NCI-H2227 (cell line): ENCODE data around the gene CLMN.
A peak's percentile ranks its signal among the peaks of the same experiment; 100 is the strongest.

Source experiments
- DNase-seq: peaks from one replicate; lab custom pipeline; 2025; ENCODE audit not compliant: unreplicated experiment; lab: John Stamatoyannopoulos, UW

The CLMN gene

DNA sequence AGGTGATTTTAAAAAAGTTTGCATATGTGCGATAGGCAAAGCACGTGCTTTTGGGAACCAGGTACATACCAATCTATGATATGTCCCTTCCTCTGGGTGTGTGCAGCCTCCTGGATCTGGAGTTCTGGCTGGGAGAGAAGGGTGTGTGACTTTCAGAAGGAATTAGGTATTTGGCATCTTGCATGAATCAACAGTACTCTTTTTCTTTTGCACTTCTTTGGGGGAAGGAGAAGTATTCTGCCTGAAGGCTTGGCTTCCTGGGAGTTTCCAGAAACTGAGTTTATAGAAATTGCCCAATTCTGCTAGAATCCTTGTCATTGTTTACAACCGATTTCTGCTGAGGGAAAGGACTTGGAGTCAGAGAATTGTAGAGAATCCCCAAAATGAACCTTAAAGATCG, 2.9 kb upstream of the CLMN start:
- no peak for DNase-seq

DNA sequence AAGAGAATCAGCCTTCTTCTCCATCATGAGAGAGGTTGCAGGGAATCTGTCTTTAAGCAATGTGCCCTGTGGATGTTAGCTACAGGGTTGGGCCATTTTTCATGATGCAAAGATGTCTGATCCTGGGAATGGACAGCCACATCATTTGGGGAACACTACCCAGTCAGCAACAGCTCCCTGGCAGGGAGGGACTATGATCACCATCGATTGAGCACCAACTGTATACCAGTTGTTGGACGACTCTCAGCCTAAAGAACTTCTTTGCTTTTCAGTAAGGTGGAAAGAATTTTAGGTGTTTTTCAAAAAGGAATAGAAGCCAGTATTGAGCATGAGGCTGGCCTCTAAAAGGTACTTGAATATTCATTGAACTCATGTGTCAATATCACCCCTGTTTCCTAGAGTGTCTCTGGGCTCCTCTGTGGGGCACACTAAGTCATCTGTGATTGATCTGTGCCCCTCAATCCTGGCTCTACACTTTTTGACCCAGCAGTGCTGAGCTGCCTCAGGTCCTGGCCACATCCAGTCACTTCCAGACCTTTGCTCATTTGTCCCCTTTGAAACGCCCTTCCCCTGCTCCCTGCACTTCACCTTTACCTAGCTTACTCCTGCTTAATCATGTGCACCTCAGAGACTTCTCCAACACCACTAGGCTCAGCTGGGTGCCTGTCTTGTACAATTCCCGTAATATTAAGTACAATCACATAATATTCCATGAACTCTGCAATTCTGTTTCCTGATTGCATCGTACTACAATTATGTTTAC, 2.2 kb upstream of the CLMN start:
- DNase-seq, result no peak

DNA sequence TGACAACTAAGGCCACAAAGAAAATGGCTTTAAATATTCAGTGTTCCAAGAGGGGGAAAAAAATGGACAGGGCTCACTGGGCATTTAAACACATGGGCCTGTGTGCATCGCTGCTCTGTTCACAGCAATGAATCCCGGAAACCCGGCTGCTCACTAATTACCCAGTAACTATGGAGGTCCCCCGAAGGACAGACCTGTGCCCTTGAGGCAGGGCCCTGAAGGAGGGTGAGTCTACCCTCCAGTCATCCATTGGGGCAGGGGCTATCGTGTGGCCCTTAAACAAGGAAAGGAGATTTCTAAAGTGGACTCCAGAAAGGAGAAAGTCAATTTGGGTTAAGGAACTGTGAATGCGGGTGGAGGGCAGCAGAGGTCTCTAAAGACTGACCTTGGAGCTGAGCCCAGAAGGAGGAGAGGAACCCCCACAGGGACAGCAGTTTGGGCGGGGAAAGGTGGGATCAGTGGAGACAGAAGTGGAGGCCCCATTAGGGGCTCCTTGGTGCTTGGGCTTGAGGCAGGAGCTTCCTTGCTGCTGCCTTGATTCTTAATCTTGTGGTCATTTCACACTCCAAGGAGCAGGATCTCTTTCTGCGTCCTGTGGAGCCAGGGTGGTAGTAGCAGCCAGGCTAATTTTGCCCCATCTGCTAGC, 1.4 kb upstream of the CLMN start:
- no peak for DNase-seq

DNA sequence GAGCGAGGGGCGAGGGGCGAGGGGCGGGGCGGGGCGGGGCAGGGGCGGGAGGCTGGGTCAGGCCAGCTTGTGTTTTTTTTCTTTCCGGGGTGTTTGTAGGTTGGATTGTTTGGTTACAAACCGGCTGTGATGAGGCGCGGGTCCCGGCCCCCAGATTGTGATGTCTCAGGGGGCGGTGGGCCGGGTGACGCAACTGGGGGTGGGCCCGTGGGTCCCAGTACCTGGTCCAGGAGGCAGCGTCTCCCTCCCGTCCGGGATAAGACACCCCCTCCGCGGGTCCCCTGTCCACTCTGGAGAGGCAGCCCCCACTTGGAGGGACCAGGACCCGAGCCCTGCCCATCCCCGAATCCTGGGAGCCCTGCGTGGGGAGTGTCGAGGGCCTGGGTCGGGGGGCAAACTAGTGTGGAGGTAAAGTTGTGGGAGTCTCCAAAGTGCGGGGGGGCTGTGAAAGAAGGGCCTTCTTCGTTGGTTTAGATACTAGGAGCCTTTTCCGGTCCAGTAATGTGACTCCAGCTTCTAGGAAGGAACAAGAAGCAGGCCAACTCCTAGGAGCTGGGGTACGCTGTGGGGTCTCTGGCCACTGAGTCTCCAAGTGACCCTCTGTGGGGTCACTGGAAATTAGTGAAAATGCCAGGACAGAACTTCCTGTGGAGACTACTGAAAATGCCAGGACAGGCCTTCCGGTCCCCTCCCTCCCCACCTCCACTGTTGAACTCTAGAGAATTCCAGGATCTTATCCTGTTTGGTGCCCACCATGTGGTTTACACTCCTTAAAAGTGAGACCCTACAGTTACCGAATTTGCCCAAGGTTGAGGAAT, 579 bp upstream of the CLMN start:
- DNase-seq, result no peak

DNA sequence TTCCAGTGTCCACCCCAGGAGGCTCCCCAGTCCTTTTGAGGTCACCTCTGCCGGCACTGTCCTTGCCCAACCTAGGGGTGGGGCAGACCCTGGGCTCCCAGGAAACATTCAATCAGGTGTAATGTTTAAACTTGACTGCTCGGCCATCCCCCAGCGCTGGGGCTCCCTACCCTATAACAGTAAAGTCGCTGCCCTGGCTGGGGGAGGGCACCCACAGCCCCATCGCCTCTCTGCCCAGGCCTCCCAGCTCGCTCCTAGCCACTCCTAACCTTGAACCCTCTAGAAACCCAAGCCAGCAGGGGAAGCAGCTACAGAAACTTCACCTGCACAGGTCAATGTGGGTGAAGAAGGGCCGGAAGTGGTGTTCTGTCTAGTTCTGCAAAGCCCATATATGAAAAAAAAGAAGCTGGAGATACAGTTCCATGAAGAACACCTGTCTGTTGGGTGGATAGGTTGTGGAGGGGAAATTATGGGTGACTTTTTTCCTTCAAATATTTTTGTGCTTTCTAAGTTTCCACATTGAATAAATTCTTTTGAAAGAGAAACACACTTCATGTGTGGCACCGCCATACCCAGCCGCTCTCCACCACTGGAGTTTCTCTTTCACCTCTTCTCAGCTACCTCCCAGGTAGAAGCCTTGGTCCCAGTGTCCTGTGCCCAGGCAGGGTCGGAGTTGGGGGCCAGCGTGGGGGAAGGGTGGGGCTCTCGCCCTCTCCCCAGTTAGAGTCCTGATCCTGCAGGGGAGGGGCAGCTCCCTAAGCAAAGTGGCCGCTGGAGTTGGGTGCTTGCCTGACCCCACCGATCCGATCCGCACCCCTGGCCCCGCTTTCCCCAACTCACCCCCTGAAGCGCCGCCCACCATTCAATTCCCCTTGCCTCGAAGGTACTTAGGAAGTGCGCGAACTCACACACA, 1.1 kb downstream of the CLMN start:
- DNase-seq, result no peak

DNA sequence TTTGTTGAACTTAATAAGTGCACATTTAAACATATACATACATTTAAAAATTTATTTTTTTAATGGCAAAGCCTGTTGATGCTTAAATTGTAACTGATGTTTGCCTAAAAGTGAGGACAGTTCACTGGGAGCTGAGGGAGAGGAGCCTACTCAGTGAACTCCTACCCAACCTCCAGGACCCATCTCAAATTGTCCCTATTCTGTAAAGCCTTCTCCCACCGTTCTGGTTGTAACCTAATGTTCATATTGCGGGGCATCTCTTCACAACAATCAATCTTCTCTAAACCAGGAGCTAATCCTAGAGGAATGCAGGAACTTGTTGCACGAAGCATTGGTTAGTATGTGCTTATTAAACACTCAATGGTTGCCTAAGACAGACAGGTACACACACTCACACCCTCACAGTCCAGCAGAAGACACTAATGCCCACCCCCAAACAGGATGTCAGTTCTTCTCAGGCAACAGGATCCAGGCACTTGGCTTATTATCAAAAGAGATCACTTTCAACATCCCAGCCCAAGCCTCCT, 1.8 kb downstream of the CLMN start:
- DNase-seq, result no peak

DNA sequence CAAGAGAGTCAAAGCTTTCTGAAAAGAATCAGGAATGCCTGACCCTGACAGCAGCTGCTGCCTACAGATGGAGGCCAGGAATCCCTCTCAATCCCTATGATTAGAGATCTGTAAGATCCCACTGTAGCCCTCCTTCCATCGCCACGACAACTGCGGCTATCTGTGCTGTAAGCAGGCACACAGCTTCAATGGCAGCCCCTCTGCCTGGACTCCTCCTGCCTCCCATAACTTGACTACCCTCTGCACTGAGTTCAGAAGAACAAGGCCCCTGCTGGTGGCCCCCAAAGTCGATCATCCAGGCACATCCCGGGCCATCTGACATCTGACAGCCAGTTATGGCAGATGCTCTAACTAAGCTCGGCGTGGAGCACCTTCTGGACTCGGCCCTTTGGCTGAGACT, 2.9 kb downstream of the CLMN start:
- DNase-seq, result peak; percentile 31

DNA sequence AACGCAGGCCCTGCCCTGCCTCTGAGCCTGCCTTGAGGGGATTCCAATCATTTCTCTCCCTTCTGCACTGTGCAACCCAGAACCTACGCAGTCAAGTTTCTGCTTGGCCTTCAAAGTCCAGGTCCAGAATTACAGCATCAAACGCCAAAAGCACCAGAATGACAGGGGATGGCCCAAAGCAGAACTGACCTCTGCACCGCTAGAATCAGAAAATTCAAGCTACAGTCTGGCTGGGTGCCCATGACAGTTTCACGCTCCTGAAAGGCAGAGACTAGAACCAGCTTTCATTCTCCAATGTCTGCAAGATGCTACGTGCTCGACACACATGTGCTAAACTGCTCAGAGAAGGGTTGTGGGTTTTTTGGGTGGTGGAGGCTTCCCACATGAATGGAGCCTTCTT, 4.1 kb downstream of the CLMN start:
- no peak for DNase-seq

DNA sequence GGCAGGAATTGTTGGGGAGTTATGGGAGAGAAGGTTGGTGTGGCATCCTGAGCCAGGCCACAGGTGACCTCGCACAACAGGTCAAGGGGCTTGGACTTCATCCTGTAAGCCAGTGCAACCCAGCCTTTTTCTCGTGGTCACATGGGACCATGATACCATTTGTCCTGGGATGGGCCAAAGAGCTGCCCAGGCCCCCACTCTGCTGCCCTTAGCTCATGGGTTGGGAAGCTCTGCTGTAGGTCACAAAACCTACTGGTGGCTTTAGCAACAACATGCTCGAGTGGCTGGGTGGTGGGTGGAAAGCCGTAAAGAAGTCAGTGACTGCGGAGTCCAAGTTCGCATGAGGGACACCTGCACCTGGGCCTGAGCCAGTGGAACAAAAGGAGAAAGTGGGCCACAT, 4.6 kb downstream of the CLMN start:
- DNase-seq, result no peak

DNA sequence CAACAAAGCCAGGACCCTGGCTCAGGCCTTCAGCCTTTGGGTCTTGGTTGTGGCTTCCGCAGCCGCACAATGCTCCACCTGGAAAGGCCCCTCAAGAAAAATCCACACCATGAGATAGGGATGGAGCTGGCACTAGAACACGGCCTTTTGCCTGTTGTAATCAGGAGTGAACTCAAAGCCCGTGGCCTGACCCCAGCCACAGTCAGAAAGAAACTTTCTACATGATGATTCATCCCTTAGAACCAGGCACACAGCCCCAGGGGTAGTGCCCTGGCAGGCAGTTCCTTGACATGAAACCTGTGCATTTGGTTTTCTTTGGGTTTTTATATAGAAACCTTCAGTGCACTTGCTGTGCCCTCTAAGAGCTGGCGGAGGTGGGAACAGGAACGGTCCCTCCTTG, 5.1 kb downstream of the CLMN start:
- DNase-seq, result no peak

DNA sequence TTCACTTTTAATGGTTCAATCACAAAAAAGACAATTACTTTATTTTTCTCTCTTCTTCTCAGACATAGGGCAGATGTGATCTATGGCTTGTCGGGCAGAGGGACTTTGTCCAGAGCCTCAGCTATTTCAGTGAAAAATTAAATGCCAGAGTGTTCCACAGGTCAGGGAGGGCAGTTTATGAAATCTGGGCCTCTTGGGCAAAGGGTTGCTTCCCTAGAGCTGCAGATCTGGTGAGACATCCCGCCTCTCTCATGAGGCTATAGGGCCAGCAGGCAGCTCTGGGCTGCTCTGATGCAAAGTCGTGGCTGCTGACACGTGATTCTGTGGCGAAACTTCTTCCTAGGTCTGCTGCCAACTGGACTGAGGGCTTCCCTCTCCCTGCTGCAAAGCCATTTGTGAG, 6.0 kb downstream of the CLMN start:
- DNase-seq, result no peak

DNA sequence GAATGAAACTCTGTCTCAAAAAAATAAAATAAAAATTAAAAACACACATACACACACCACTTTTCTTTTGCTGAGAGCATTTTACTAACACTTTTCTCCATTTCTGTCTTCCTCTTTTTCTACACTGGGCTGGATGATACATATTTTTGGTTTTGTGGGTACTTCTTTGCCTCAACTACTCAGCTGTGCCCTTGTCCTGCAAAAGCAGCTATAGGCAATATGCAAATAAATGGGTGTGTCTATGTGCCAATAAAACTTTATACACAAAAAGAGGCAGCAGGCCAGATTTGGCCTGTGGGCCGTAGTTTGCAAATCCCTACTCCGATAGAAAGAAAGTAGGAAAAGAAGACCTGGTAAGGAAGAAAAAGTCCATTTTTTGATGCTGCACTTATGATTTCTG, 6.5 kb downstream of the CLMN start:
- DNase-seq, result no peak

DNA sequence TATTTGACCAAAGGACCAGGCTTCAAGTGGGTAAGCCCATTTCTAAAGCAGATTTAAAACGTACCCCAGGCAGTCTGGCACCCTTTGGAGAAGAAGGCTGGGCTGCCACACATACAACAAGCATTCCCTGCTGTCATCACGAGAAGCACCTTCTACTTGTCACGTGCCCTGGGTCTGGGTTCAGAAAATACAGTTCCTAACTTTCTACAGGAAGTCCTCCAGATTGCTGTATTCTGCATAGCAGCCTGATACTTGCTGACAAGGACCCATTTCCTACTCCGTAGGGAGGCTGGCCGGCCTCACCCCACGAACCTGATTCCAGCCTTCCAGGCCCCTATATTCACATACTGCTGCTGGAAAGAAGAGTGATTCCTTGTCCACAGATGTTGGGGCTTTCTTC, 7.4 kb downstream of the CLMN start:
- DNase-seq, result no peak

DNA sequence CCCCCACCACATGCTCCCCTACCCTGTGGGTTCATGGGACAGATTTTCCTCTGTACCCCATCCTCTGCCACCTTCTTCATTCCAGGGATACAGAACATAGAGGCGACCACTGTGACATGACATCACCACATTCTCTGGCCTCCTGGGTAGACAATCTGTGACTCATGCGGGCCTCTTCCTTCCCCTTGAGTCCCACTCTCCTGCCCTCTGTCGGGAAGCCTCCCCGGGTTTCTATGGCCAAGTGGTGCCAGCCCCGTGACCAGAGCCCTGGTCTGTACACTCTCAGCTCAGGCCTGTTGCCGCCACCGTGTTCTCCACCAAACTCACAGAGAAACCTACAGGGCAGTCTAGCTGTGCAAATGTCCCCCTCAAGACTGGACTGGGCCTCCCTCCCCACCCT, 8.0 kb downstream of the CLMN start:
- DNase-seq, result no peak

DNA sequence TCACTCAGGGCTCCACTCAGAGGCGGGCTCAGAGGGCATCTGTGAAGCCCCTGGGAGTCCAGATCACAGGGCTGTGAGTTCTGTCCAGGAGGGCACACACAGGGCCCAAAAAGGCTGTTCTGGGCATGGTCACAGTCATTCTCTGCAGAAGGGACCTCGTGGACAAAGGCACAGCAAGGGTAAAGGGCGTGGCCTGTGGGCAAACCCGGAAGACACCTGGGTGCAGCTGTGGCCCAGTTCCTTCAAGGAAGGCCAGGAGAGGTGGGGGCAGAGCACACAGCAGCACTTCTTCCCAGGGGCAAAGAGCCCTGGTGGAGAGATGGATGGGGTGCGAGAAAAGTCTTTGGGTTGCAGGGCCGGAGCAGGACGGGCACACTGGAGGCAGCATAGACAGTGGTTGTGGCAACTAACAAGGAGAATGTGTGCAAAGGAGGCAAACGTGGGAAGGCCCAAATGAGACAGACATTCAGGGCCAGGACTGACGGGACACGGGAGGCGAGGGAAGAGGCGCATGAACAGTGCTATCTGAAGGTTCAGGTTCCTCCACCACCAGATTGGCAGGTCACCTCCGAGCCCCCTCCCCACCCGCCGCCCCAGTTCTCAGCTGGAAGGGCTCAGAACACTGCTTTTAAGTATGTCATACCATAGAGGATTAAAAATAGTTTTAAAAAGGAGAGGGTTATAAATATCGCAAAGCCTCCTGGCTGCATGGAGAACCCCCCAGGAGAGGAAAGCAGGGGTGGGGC, 8.9 kb downstream of the CLMN start:
- DNase-seq, result no peak

DNA sequence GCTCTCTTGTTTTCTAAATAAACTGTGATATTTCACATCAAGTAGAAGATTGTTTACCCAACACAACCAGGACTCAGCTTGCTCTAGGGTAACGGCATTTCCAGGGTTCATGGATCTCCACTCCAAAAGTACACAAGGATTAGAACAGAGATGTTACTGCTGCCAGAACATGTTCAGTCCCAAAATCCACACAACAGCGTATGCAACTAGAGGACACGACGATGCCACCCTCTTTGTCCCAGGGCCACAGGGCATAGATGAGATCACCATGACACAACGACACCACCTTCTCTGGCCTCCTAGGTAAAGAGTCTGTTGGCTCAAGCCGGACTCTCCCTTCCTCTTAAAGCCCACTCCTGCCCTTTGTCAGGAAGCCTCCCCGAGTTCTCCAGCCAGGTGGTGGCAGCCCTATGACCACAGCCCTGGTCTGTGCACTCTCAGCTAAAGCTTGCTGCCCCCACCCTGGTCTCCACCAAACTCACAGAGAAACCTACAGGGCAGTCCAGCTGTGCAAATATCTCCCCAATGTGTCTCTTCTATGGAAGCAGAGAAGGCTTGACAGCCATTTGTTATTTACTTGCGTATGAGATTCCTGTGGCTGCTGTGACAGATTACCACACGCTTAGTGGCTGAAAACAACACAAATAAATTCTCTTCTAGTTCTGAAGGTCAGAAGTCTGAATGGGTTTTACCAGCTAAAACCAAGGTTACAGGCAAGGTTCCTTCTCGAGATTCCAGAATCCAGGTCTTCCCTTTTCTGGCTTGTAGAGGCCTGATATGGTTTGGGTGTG, 10.3 kb downstream of the CLMN start:
- no peak for DNase-seq

DNA sequence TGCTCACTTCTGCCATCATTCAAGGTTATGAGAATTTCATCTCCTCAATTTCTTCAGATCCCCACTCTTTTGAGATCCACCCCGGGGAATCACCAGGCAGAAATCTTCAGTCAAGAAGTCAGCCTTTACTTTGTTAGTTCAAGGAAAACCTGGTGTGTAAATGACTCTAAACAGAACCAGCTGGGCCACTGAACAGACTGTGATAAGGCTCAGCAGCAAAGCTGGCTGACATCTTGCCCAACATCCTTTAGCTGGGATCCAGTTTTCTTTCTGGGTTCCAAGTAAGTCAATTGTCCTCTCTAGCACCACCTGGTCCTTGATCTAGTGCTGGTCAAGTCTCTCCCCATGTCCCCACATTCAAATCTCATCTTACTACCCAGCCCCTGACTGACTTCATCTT, 11.6 kb downstream of the CLMN start:
- DNase-seq, result no peak

DNA sequence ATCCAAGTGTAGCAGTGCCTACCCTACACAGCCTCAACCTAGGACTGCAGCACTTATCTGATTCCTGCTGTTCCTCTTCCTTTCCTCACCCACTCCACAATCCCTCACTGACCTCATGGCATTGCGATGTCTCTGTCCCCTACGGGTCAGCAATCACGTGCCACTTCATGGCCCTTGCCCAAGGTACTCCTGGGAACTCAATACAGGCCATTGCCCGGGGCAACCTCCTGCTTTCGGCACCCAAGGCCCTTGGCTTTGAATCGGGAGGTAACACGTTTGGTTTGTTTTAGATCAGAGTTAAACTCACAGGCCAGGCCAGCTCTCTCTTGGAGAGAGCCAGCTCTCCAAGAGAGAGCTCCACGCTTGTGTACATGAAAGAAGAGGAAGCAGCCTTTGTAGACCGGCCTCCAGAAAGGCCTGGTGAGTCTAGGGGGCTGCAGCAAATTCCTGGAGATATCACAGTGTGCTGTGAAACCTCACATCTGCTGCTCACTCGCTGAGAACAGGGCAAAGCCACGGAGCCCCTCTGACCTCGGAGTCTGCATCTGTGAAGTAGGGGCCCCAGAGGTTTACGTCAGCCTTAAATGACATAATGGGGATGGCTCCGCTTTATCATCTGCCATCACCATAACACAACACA, 12.2 kb downstream of the CLMN start:
- DNase-seq, result no peak

DNA sequence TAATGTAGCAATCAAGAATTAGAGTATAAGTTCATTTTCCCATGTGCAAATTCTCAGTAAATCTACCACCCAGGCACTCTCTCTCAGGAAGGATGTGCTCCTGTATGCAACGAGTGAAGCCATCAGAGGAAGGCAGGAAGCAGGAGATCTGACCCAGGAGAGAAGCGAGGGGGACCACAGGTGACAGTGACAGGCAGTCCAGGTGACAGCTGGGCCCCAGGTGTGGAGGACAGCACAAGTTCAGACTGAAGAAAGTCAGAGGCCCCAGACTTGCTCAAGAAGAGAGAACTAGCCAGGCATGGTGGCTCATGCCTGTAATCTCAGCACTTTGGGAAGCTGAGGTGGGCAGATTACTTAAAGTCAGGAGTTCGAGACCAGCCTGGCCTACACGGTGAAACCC, 13.8 kb downstream of the CLMN start:
- DNase-seq, result no peak
